ENCODE results near the gene MS4A1.
"Not testable (repeated sequence)": the region's sequence is repeated elsewhere in the genome, so short reads cannot be mapped to it uniquely, and the experiment has no call there.

The MS4A1 gene

GRCh38 chr11:60504219-60504905, 48.7 kb downstream of the MS4A1 start:
- DNase-seq = no peak

GRCh38 chr11:60509609-60510008, 54.0 kb downstream of the MS4A1 start:
- not testable (repeated sequence) for DNase-seq

- DNase-seq = not testable (repeated sequence)
Observed at GRCh38 chr11:60510209-60510608, 54.6 kb downstream of the MS4A1 start.

- DNase-seq = no peak
Observed at GRCh38 chr11:60511393-60511792, 55.7 kb downstream of the MS4A1 start.

GRCh38 chr11:60512651-60513225, 57.1 kb downstream of the MS4A1 start:
- DNase-seq = no peak

- DNase-seq = no peak
Observed at GRCh38 chr11:60513496-60514460, 58.1 kb downstream of the MS4A1 start.

- DNase-seq = no peak
Observed at GRCh38 chr11:60515144-60515855, 59.7 kb downstream of the MS4A1 start, which contains the start of gene MS4A13. Gene MS4A13 (plus strand): TSS chr11:60515392. CDS start chr11:60518084, 2,692 bp downstream.
